GM23338 (cell line): ENCODE measurements around the gene WAPL. TPM values are rescaled to one million over a fixed set of nuclear protein-coding genes. Genes with fewer than 3 reads are reported as not detected.

ENCODE experiments used
- ATAC-seq: fragments of 200-7000 bp; cut with Tn5 transposase; 3 replicates; pipeline ENCODE4 v1.9.1; 2020
- DNase-seq: peaks from one replicate; pipeline ENCODE4 v3.0.0-alpha.2; 2015; ENCODE audit warnings: low spot score
- H2AFZ ChIP-seq: fragments of 200-600 bp; sonication (generic); 2 replicates; pipeline ENCODE4 v1.8.0; 2016; ENCODE audit warnings: antibody characterized with exemption, mild to moderate bottlenecking, moderate library complexity
- H3F3A ChIP-seq: fragments of 200-600 bp; sonication (generic); replicated peaks from 2 replicates; pipeline ENCODE4 v1.8.0; 2017; ENCODE audit warnings: antibody characterized with exemption, mixed run types, low read depth
- H3K27ac ChIP-seq: fragments of 200-600 bp; sonication (generic); 2 replicates; pipeline ENCODE4 v1.6.1; 2016; ENCODE audit warnings: low read depth
- H3K27me3 ChIP-seq: fragments of 200-600 bp; sonication (generic); 2 replicates; pipeline ENCODE4 v1.8.0; 2016; ENCODE audit warnings: mild to moderate bottlenecking, mixed run types, moderate library complexity; ENCODE audit not compliant: insufficient read depth
- H3K36me3 ChIP-seq: fragments of 200-600 bp; sonication (generic); 2 replicates; pipeline ENCODE4 v1.8.0; 2016; ENCODE audit warnings: mild to moderate bottlenecking; ENCODE audit not compliant: insufficient read depth
- H3K4me1 ChIP-seq: fragments of 200-600 bp; sonication (generic); 2 replicates; pipeline ENCODE4 v1.8.0; 2016; ENCODE audit warnings: mild to moderate bottlenecking, moderate library complexity; ENCODE audit not compliant: insufficient read depth
- H3K4me2 ChIP-seq: fragments of 200-600 bp; sonication (generic); 2 replicates; pipeline ENCODE4 v1.7.1; 2017; ENCODE audit warnings: mixed run types
- H3K4me3 ChIP-seq: fragments of 200-600 bp; sonication (generic); 2 replicates; pipeline ENCODE4 v1.6.1; 2016; ENCODE audit warnings: mixed run types
- H3K79me2 ChIP-seq: fragments of 200-600 bp; sonication (generic); replicated peaks from 2 replicates; pipeline ENCODE4 v1.8.0; 2017; ENCODE audit warnings: mild to moderate bottlenecking; ENCODE audit not compliant: insufficient read depth
- H3K9me2 ChIP-seq: fragments of 200-600 bp; sonication (generic); 2 replicates; pipeline ENCODE4 v1.8.0; 2017; ENCODE audit not compliant: insufficient read depth
- H4K20me1 ChIP-seq: fragments of 200-600 bp; sonication (generic); replicated peaks from 2 replicates; pipeline ENCODE4 v1.8.0; 2017; ENCODE audit warnings: mild to moderate bottlenecking; ENCODE audit not compliant: insufficient read depth
- H3K27ac Mint-ChIP-seq: 2 replicates; pipeline ENCODE4 v1.8.0; 2020; ENCODE audit warnings: inconsistent platforms, mild to moderate bottlenecking, moderate library complexity, mixed read lengths
- H3K27me3 Mint-ChIP-seq: 3 replicates; pipeline ENCODE4 v1.8.0; 2022; ENCODE audit warnings: low read depth, mild to moderate bottlenecking, moderate library complexity, mixed read lengths, inconsistent platforms; ENCODE audit not compliant: insufficient read depth, poor library complexity
- H3K36me3 Mint-ChIP-seq: 3 replicates; pipeline ENCODE4 v1.8.0; 2021; ENCODE audit warnings: low read depth, mild to moderate bottlenecking, inconsistent platforms, moderate library complexity, mixed read lengths
- H3K4me1 Mint-ChIP-seq: 3 replicates; pipeline ENCODE4 v1.8.0; 2020; ENCODE audit warnings: mild to moderate bottlenecking, inconsistent platforms, mixed read lengths
- H3K4me3 Mint-ChIP-seq: 3 replicates; pipeline ENCODE4 v1.8.0; 2021; ENCODE audit warnings: moderate library complexity, mild to moderate bottlenecking, inconsistent platforms, mixed read lengths
- H3K9me3 Mint-ChIP-seq: 3 replicates; pipeline ENCODE4 v1.8.0; 2020; ENCODE audit warnings: moderate library complexity, mild to moderate bottlenecking, inconsistent platforms, mixed read lengths
- CREB1 ChIP-seq: fragments of 250-450 bp; sonication (Bioruptor Pico); IDR thresholded peaks from 2 replicates; pipeline ENCODE4 v1.5.0; 2020; ENCODE audit warnings: low read depth, mild to moderate bottlenecking, moderate library complexity
- EZH2 ChIP-seq: fragments of 200-600 bp; sonication (generic); IDR thresholded peaks from one replicate; pipeline ENCODE4 v1.8.0; 2017; ENCODE audit warnings: antibody characterized with exemption, mild to moderate bottlenecking, low read depth; ENCODE audit not compliant: unreplicated experiment
- JUNB ChIP-seq: IDR thresholded peaks from one replicate; pipeline ENCODE4 v1.6.1; 2016; ENCODE audit warnings: antibody characterized with exemption; ENCODE audit not compliant: unreplicated experiment
- NANOG ChIP-seq: IDR thresholded peaks from 2 replicates; pipeline ENCODE4 v1.6.1; 2016; ENCODE audit warnings: antibody characterized with exemption, borderline replicate concordance
- POLR2AphosphoS5 ChIP-seq: IDR thresholded peaks from 2 replicates; pipeline ENCODE4 v1.6.1; 2016; ENCODE audit warnings: antibody characterized with exemption, low read depth
- ZNF331 ChIP-seq: fragments of 250-450 bp; sonication (Bioruptor Pico); IDR thresholded peaks from 2 replicates; pipeline ENCODE4 v1.5.0; 2020; ENCODE audit warnings: low read depth, mild to moderate bottlenecking, moderate library complexity
- polyA plus RNA-seq: library from polyadenylated mRNA; unstranded; fragments of >200 nt; fragmentation: Nextera tagmentation; extraction: Ambion mirVana; gene quantifications from 2 replicates; pipeline ENCODE4 v1.2.1, GENCODE V29; 2016
- total RNA-seq: library from RNA; depleted of rRNA; stranded (reverse); fragments of >200 nt; shearing (Covaris generic); gene quantifications from 2 replicates; pipeline ENCODE4 v1.2.3, GENCODE V29; 2014
- TF ChIP-seq, protein P1 (sequence below), 2 experiments: fragments of 200-600 bp in 1 of 2; sonication (generic) in 1 of 2; conservative IDR thresholded peaks; 2 replicates each; pipeline versions ENCODE4 v1.5.1 to v1.6.1; 2016 to 2017; ENCODE audit warnings: antibody characterized with exemption in 2 of 2, low read depth in 2 of 2, mild to moderate bottlenecking in 2 of 2, moderate library complexity in 1 of 2
- TF ChIP-seq, protein P2 (sequence below): IDR thresholded peaks from 2 replicates; pipeline ENCODE4 v1.6.1; 2016; ENCODE audit warnings: antibody characterized with exemption

WAPL gene
- total and polyA plus RNA-seq, 2 experiments from 2014 or later = 25.2 to 60.8 TPM

DNA sequence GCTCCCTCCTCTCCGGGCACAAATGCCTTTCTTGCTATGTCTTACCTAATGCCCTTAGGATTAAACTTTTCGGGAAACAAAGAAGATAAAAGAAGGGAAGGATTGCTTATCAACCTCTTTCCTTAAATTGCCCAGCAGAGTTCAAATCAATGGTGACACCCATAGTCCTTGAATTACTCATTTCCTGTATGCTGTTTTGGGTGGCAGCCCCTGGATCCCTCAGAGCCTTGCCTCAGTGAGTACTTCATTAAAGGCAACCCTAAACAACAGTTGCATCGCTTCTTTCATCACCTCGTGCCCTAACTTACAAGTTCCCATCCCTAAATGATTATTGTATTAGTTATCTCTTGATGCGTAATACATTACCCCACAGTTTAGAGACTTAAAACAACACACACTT, 31.6 kb upstream of the WAPL start (continued):
- TF ChIP-seq JUNB = no peak
- TF ChIP-seq, protein P1, sequence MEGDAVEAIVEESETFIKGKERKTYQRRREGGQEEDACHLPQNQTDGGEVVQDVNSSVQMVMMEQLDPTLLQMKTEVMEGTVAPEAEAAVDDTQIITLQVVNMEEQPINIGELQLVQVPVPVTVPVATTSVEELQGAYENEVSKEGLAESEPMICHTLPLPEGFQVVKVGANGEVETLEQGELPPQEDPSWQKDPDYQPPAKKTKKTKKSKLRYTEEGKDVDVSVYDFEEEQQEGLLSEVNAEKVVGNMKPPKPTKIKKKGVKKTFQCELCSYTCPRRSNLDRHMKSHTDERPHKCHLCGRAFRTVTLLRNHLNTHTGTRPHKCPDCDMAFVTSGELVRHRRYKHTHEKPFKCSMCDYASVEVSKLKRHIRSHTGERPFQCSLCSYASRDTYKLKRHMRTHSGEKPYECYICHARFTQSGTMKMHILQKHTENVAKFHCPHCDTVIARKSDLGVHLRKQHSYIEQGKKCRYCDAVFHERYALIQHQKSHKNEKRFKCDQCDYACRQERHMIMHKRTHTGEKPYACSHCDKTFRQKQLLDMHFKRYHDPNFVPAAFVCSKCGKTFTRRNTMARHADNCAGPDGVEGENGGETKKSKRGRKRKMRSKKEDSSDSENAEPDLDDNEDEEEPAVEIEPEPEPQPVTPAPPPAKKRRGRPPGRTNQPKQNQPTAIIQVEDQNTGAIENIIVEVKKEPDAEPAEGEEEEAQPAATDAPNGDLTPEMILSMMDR (conservative IDR thresholded peaks at IDR 0.05; ENCODE audit: low read depth in 2 of 2) = no peak
- TF ChIP-seq ZNF331 = no peak
- TF ChIP-seq, protein P2, sequence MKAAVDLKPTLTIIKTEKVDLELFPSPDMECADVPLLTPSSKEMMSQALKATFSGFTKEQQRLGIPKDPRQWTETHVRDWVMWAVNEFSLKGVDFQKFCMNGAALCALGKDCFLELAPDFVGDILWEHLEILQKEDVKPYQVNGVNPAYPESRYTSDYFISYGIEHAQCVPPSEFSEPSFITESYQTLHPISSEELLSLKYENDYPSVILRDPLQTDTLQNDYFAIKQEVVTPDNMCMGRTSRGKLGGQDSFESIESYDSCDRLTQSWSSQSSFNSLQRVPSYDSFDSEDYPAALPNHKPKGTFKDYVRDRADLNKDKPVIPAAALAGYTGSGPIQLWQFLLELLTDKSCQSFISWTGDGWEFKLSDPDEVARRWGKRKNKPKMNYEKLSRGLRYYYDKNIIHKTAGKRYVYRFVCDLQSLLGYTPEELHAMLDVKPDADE = no peak

DNA sequence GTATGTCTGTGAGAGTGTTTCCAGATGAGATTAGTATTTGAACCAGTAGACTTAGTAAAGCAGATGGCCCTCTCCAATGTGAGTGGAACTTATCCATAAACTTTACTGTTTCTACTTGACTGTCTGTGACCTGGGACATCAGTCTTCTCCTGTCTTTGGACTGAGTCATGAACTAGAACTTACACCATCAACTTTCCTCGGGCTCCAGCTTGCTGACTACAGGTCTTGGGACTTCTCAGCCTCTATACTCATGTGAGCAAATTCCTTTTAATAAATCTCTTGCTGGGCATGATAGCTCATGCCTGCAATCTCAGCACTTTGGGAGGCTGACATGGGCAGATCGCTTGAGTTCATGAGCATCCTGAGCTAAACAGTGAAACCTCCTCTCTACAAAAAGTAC, 25.7 kb upstream of the WAPL start:
- Histone ChIP-seq H3K9me2 (no peaks in the 10 kb centered on the region), H3K4me2 (no peak overlapping the region), H3F3A (no peaks in the 10 kb centered on the region), H3K4me1 (no peaks in the 10 kb centered on the region), H3K36me3 (no peaks in the 10 kb centered on the region), H3K27ac (no peak overlapping the region), H3K4me3 (no peak overlapping the region), H4K20me1 (no peaks in the 10 kb centered on the region), H3K27me3 (no peaks in the 10 kb centered on the region), H3K79me2 (no peaks in the 10 kb centered on the region), H2AFZ (no peak overlapping the region)
- no peaks in the 10 kb centered on the region for H3K27me3 Mint-ChIP-seq
- TF ChIP-seq NANOG = no peak
- TF ChIP-seq EZH2 = no peak
- no peak overlapping the region for H3K4me3 Mint-ChIP-seq
- no peak for ATAC-seq
- H3K4me1 Mint-ChIP-seq = no peaks in the 10 kb centered on the region
- DNase-seq = no peak
- no peak overlapping the region for H3K27ac Mint-ChIP-seq
- H3K9me3 Mint-ChIP-seq = no peaks in the 10 kb centered on the region; the same call in 2 of the 3 replicates
- H3K36me3 Mint-ChIP-seq = no peaks in the 10 kb centered on the region

DNA sequence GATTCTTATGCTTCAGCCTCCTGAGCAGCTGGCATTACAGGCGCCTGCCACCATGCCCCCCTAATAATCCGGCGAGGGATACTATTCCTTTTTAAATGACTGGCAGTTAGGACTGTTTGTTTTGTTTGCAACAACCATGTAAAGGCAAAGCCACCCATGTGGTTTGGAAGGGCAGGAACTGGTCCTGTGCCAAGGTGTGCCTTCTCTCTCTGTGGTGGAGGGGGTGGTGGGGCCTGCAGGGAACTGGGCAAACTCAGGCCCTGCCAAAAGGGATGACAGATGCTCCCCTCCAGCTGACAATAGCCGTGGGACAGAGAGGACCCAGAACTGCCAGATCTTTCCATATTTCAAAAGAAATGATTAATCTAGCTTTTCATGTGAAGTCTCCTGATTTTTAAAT, 23.5 kb upstream of the WAPL start:
- Mint-ChIP-seq H3K27me3 (no peaks in the 10 kb centered on the region), H3K27ac (no peak overlapping the region), H3K4me3 (no peak overlapping the region), H3K4me1 (no peaks in the 10 kb centered on the region), H3K9me3 (no peaks in the 10 kb centered on the region), H3K36me3 (no peaks in the 10 kb centered on the region)
- Histone ChIP-seq H4K20me1 (no peaks in the 10 kb centered on the region), H3K9me2 (no peaks in the 10 kb centered on the region), H3K4me2 (no peak overlapping the region), H3K4me3 (no peak overlapping the region), H3K79me2 (no peaks in the 10 kb centered on the region), H3K27me3 (no peaks in the 10 kb centered on the region), H3K27ac (no peak overlapping the region), H3K36me3 (no peaks in the 10 kb centered on the region), H2AFZ (no peak overlapping the region), H3K4me1 (no peaks in the 10 kb centered on the region), H3F3A (no peaks in the 10 kb centered on the region)
- no peak for TF ChIP-seq CREB1 (CRISPR knock-in tag)
- TF ChIP-seq POLR2AphosphoS5 = no peak
- ATAC-seq (no peak), DNase-seq (no peak)
